Frontal cortex (tissue), 4 donors: ENCODE results near the gene FILIP1. TPM values are rescaled to one million over a fixed set of nuclear protein-coding genes. Genes with fewer than 3 reads are reported as not detected.

Experiments
- DNase-seq, 2 donors: peaks; one replicate each; pipeline ENCODE4 v3.0.0; 2012; ENCODE audit warnings: low spot score in 2 of 2
- FAIRE-seq: peaks from 2 replicates; lab custom pipeline; 2012; peaks lifted over from hg19 to GRCh38; lab: Jason Lieb, UNC
- total RNA-seq: library from RNA; depleted of rRNA; stranded (reverse); fragments of >200 nt; gene quantifications from one replicate; pipeline ENCODE4 v1.2.3, GENCODE V29; 2014
- donor health status: control.
- donor health status: control.
- donor health status: control.

Gene FILIP1
- total RNA-seq, 1 donor from 2014 or later, result 2.9 TPM

DNA sequence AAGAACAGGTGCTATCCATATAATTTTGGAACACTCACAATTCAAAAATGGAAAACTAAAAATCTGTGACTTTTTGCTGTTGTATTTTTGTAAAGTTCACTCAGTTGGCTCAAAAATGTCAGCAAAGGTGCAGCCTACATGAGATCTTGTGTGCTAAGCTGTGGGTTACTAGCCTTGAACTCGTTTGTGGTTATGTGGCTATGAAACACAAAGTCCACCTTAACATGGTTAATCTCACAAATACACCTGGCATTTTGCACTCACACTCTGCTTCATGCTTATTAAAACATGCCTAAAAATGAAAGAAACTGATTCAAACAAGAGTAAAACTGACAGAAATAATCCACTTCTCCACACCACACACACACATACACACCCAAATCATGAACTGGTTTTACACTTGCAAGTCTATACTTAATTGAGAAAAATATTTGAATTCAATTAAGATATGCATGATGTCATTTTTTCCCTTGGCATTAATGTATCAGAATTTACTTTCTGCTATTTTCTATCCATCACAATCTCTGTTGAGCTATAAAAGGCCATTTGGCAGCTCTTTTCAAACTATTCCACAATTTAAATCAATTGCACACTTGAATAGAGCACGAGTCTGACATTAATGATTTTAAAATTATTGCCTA lies 186.1 kb downstream of the FILIP1 start:
- FAIRE-seq (no peak), DNase-seq (no peak)

- FAIRE-seq (no peak), DNase-seq (no peak)
Measured at GRCh38 chr6:75306064-75306463, 187.5 kb downstream of the FILIP1 start.

GRCh38 chr6:75305573-75305972 lies 188.0 kb downstream of the FILIP1 start:
- FAIRE-seq (no peak), DNase-seq (no peak)

DNA sequence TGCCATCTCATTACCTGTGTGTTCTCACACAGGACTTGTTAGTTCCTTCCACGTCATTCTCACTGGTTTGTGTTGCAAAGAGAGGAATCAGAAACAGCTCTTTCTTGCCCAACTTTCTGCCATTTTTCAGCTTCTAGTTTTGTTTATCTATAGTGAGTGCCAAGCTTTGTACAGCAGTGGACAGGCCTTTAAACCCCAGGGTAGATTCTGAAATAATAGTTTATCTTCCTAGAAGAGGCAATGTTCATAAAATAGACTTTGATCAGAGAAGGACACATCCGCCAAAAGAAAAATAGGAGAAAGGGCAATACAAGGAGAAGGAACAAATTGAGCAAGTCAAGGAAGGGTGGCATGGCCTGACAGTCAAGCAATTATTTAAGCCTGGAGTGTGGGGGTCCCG lies 191.3 kb downstream of the FILIP1 start:
- FAIRE-seq (no peak), DNase-seq (no peak)

DNA sequence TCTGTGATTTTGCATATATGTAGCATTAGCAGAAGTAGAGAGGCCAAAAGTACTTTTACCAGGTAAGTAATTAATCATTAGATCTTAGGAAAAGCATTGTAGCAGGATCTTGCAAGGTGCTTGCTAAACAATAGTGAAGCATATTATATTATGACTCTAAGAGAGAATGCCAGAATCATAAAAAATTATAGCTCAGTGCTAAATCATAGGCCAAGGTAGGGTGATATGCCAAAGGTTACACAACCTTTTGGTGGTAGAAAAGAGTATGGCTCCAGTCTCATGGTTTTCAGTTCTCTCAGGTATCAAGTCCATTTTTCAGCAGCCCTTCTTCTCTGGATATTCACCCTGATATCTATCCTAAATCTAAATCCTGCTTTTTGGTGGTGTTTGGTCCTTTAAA lies 192.1 kb downstream of the FILIP1 start:
- FAIRE-seq (no peak), DNase-seq (no peak)

DNA sequence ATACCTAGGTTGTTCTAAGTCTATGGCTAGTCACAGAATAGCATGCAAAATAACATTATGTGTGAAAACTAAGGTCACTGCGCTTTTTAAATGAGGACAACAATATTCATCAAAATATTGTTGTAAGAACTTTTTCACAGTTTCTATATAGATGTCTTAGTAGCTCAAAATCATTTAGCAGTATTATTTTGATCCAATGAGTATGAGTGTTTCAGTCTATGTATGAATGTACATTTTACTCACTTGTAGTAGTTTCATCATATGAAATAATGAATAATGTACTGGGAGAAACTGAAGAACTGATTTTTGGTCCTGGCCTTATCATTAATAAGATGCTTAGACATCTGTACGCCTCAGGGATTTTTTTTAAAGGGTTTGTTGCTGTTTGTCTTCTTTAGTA lies 192.5 kb downstream of the FILIP1 start:
- DNase-seq (no peak), FAIRE-seq (no peak)

DNA sequence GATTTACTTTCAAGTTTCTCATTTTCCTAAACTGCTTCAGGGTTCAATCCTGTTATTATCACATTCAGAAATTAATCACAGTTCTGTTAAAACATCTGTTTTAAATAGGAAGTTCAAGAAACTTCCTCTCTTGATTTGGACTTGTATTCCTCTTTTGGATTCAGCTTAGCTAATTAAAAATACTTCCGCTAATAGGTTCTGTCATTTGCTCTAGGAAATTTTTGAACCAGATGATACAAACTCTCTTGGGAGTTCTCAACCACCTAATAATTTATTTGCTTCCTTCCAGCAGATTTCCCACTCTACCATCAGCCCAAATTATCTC lies 193.1 kb downstream of the FILIP1 start:
- DNase-seq (no peak), FAIRE-seq (no peak)

DNA sequence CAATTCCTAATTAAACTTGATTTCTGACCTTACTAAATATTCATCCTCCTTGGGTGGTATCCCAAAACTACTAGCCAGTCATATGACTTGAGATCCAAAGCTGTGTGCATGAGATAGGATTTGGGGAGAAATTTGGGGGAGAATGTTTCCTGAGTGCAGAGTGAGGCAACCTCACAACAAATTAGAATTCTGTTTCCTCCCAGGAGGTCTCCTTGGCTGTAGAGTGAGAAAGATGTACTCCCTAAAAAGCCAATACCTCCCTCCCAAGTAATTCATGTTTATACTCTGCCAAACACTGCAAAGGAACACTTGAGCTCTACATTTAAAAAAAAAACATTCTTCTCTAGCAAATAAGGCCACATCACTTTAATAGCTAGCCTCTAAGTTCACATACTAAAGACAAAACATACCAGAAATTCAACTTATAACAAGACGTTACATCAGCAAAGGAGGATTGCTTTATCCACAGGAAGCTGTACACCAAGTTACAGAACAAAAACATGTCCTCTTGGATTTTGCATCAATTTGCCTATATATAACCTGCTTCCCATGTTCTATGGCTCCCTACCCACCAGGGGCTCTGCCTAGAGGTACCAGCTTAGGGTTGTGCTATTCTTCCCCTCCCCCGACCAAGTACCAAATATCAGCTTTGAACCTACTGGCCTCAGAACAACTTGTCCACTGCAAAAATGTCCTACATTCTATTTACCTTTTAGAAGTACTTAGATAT lies 193.6 kb downstream of the FILIP1 start:
- FAIRE-seq (no peak), DNase-seq (no peak)

DNA sequence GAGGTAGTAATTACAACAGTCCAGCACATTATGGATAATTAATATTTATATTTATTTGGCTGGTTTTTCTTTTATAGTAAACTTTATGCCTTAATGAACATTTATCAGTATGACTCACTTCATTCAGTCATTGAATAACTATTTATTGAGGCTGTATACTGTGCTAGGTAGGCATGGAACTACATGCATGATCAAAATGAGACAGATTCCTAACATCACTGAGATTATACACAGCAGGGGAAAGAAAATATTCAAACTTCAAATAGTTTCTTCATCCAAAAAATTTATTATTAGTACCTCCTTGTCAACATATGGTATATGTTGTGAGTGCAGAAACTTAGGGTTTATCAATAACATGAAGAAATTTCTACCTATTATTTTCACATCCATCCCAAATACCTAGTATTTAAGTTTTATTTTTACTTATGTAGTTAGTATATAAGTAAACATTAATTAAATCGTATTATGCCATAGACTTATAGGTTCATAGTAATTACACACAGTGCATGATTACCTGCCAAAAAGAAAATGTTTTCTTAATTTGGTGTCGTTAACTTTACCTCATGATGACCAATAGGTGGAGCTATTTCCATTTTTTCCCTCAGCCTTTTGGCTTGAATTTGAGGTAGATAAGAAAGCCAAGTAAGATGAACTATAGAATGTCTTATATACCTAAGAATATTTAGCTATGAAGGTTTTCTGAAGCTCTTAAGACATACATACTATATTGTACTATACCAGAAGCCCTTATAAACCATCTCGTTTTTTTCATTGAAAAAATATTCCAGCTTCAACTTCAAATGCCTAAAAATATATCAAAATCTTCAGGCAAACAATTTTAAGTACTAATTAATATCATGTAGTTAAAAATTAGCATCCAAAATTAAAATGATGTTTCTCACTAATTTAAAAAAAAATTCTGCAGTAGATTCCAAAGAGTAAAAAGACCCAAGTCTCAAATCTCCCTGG lies 196.5 kb downstream of the FILIP1 start:
- FAIRE-seq (peak; percentile 94), DNase-seq (no peak)

DNA sequence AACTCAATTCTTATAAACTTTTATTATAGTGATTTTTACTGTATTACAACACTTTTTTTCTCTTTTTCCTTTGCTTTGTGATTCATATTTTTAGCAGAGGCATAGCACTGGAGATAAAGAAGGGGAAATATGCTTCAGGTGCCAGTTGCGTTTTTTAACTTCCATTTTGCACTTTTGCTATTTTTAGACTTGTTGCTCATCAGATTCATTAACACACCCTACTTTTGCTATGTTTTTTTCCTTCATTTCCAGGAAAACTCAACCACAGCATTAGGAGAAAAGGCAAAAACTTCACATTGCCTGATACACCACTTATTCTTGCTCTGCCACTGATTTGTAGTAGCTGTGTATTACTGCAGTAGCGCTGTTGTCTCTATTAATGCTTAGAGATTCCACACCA lies 201.0 kb downstream of the FILIP1 start:
- no peak for DNase-seq
- no peak for FAIRE-seq

GRCh38 chr6:75291744-75292143 lies 201.9 kb downstream of the FILIP1 start:
- FAIRE-seq (no peak), DNase-seq (no peak)

GRCh38 chr6:75291331-75291730 lies 202.3 kb downstream of the FILIP1 start:
- FAIRE-seq (no peak), DNase-seq (no peak)

DNA sequence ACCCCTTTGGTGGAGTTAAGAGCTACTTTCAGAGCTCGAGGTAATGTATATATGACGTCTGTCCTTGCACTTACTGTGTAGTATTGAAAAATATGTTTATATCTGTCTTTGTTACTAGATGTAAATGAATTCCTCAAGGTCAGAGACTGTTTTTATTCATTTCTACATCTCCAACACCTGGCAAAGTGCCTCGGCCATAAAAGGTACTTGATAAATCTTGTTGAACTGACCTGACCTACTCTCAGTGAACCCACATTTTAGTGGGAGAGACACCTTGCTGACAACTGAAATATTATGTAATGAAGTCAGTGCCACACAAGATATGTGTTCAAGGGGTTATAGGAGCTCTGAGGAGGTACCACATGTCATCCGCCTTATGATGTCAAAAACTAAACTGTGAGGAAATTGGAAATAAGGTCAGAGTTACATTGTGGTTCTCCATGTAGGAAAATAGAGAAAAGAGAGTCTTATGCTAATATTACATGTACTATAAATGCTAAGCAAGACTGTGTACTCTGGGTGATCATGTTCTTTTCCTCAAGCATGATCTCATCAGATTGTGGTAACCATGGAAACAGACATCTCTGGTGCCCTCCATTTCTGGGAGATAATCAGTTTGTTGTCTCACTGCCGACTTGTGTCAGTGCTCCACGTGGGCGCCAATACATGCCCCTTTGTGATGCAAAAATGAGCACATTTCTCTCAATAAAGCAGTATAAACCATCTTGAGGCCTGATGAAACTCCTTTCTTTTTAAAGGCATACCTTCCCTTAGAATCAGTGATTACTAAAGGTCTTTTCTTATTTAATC lies 203.3 kb downstream of the FILIP1 start:
- peak; percentile 43 for FAIRE-seq
- DNase-seq, result peak; percentile 38 to 57

GRCh38 chr6:75288023-75288422 lies 205.6 kb downstream of the FILIP1 start:
- FAIRE-seq, result no peak
- DNase-seq, result no peak

DNA sequence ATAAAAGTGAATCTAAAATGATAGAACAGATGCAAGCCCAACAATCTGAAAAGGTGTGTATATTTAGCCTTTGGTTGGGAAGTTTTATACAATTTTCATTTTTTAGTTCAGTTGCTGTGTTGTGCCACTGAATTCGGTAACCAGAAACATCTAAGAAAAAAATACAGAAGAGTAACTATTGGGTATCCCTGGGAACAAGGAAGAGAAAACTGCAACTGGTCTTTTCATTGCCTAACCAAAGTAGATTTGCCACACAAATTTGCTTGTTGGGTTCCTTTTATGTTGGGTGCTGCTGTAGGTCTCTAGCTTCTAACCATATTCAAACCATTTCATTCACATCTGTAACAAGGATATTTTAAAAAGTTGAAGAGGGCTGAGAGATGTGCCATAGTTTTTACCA lies 206.2 kb downstream of the FILIP1 start:
- DNase-seq (no peak), FAIRE-seq (no peak)

- FAIRE-seq (no peak), DNase-seq (no peak)
Measured at GRCh38 chr6:75286955-75287354, 206.6 kb downstream of the FILIP1 start.

- DNase-seq, result no peak
- no peak for FAIRE-seq
Measured at GRCh38 chr6:75285283-75285639, 208.3 kb downstream of the FILIP1 start.

- peak; percentile 86 for FAIRE-seq
Measured at GRCh38 chr6:75284632-75285282, 208.8 kb downstream of the FILIP1 start, which contains the start of gene TMEM30A. Gene TMEM30A, minus strand, starts transcription at chr6:75284792. Its CDS starts 154 bp downstream, at chr6:75284638.

GRCh38 chr6:75283907-75284631 lies 209.5 kb downstream of the FILIP1 start:
- FAIRE-seq, result no peak
- DNase-seq, result no peak

More at GRCh38 chr6:75284632-75285282, 208.8 kb downstream of the FILIP1 start, which contains the start of gene TMEM30A:
- peak; percentile 93 to 96 for DNase-seq
